Measurements from ENCODE around the gene FLG2.
A peak's percentile ranks its signal among the peaks of the same experiment; 100 is the strongest.

DNA sequence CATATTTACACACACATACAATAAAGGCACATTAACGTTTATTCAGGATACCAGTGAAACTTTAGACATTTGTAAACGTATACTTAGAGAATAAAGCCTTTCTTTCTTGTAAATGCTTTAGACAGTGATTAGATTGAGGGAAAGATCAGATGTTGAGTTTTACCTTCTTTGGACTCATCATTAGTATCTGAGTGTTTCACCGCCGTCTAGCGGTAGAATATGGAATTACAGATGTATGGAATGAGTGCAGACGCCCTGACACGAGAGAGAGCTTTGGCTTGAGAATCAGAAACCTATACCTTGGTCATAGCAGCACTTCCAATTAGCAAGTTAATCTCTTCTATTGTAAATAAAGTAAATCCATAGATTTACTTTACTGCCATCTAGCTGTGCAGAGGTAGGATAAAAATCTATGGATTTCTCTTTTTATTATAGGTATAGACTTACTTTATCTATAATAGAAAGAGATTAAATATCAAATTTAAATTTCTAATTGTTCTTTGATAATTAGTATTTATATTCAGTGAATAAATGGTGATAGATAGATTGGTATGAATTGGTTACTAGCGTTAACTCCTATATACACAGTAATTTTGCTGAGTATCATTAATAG, 12.6 kb downstream of the FLG2 start:
- TF ChIP-seq, protein P1, sequence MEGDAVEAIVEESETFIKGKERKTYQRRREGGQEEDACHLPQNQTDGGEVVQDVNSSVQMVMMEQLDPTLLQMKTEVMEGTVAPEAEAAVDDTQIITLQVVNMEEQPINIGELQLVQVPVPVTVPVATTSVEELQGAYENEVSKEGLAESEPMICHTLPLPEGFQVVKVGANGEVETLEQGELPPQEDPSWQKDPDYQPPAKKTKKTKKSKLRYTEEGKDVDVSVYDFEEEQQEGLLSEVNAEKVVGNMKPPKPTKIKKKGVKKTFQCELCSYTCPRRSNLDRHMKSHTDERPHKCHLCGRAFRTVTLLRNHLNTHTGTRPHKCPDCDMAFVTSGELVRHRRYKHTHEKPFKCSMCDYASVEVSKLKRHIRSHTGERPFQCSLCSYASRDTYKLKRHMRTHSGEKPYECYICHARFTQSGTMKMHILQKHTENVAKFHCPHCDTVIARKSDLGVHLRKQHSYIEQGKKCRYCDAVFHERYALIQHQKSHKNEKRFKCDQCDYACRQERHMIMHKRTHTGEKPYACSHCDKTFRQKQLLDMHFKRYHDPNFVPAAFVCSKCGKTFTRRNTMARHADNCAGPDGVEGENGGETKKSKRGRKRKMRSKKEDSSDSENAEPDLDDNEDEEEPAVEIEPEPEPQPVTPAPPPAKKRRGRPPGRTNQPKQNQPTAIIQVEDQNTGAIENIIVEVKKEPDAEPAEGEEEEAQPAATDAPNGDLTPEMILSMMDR (conservative IDR thresholded peaks at IDR 0.05 in 1 of 2, IDR thresholded peaks at IDR 0.05 in 1 of 2; ENCODE audit: low read depth in 1 of 2, low read length in 2 of 2): peak; percentile 87 to 91
- TF ChIP-seq EZH2 (IDR thresholded peaks at IDR 0.05; ENCODE audit: low read length, missing control alignments): no peak

Data from fibroblast of lung (primary cell).